NCI-H510A (cell line): Measurements from ENCODE around the gene TAF6.

Source experiments
- DNase-seq: peaks from one replicate; lab custom pipeline; 2025; lab: John Stamatoyannopoulos, UW

TAF6 gene

GRCh38 chr7:100122067-100122466 is 2.9 kb upstream of the TAF6 start:
- DNase-seq: peak; percentile 88

GRCh38 chr7:100120733-100121036 is 1.5 kb upstream of the TAF6 start:
- no peak for DNase-seq

- no peak for DNase-seq
Observed at GRCh38 chr7:100119970-100120732, 993 bp upstream of the TAF6 start.

- DNase-seq: no peak
Observed at GRCh38 chr7:100118388-100119071, 628 bp downstream of the TAF6 start.

- DNase-seq: no peak
Observed at GRCh38 chr7:100115026-100115425, 4.1 kb downstream of the TAF6 start.

- no peak for DNase-seq
Observed at GRCh38 chr7:100111914-100112313, 7.2 kb downstream of the TAF6 start.

GRCh38 chr7:100111156-100111555 is 8.0 kb downstream of the TAF6 start:
- no peak for DNase-seq

- DNase-seq: no peak
Observed at GRCh38 chr7:100109521-100110163, 9.5 kb downstream of the TAF6 start.

- DNase-seq: no peak
Observed at GRCh38 chr7:100107890-100108289, 11.3 kb downstream of the TAF6 start.

- no peak for DNase-seq
Observed at GRCh38 chr7:100107125-100107737, 11.9 kb downstream of the TAF6 start.

GRCh38 chr7:100106633-100107032 is 12.5 kb downstream of the TAF6 start:
- no peak for DNase-seq

GRCh38 chr7:100105534-100105933 is 13.6 kb downstream of the TAF6 start:
- no peak for DNase-seq

- no peak for DNase-seq
Observed at GRCh38 chr7:100102950-100103840, 16.0 kb downstream of the TAF6 start.

- peak; percentile 94 for DNase-seq
Observed at GRCh38 chr7:100101016-100101862, 17.9 kb downstream of the TAF6 start, which contains the start of the genes AP4M1 and MCM7. TSS of gene AP4M1 (plus strand) at chr7:100101643. CDS start at chr7:100101715, 72 bp downstream. TSS of gene MCM7 (minus strand) at chr7:100101397. CDS start at chr7:100101294, 103 bp downstream.

GRCh38 chr7:100100420-100101015 is 18.6 kb downstream of the TAF6 start:
- peak; percentile 85 for DNase-seq

GRCh38 chr7:100099452-100099851 is 19.7 kb downstream of the TAF6 start:
- DNase-seq: no peak

GRCh38 chr7:100098913-100099312 is 20.2 kb downstream of the TAF6 start:
- DNase-seq: no peak

- no peak for DNase-seq
Observed at GRCh38 chr7:100095704-100096103, 23.5 kb downstream of the TAF6 start.

- no peak for DNase-seq
Observed at GRCh38 chr7:100095289-100095688, 23.9 kb downstream of the TAF6 start.

- no peak for DNase-seq
Observed at GRCh38 chr7:100093925-100094486, 25.2 kb downstream of the TAF6 start.
